ENCODE measurements around the gene PREPL.
"Not testable (repeated sequence)": the region's sequence is repeated elsewhere in the genome, so short reads cannot be mapped to it uniquely, and the experiment has no call there.

Gene PREPL

GRCh38 chr2:44347526-44347925, 13.8 kb downstream of the PREPL start:
- DNase-seq: no peak

- DNase-seq: no peak
Measured at GRCh38 chr2:44342854-44343253, 18.4 kb downstream of the PREPL start.

GRCh38 chr2:44335806-44336538, 25.3 kb downstream of the PREPL start:
- DNase-seq: no peak

DNA sequence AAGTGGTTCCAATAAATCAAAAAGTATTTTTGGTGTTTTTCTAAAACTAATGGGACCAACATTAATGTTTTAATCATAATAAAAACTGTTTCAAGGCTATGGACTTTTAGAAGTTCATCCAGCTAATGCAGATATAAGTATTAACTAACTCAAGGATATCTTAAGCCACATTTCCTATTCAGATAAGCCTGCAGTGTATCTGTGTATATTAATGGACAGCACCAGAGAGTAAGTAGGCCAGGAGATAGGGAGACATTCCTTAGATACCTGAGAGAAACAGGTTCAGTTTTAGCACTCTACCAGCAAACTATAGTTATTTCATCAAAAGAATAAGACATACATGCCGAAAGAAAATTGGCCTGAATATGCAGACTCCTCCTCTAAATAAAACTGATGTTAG, 27.3 kb downstream of the PREPL start:
- DNase-seq: no peak

GRCh38 chr2:44330801-44331200, 30.5 kb downstream of the PREPL start:
- DNase-seq: no peak

- no peak for DNase-seq
Measured at GRCh38 chr2:44329343-44329742, 32.0 kb downstream of the PREPL start.

- no peak for DNase-seq
Measured at GRCh38 chr2:44328750-44329149, 32.5 kb downstream of the PREPL start.

- no peak for DNase-seq
Measured at GRCh38 chr2:44326548-44327264, 34.6 kb downstream of the PREPL start.

DNA sequence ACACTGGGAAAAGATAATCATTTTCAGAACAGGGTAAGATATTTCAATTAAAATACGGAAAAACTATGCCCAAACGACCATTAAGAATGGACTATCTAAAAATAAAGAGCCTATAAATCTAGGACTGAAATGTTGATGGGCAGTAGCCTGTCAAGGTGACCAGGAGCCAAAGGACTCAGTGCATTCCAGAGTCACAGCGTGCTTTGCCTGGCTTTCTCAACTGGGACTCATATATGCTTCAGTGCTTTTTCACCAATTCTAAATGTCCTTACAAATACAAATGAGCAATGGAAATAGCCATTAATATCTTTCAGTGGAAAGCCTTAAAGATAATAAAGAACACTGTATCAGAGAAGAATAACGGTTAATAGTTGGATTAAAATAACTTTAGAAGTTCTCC, 35.4 kb downstream of the PREPL start:
- no peak for DNase-seq

DNA sequence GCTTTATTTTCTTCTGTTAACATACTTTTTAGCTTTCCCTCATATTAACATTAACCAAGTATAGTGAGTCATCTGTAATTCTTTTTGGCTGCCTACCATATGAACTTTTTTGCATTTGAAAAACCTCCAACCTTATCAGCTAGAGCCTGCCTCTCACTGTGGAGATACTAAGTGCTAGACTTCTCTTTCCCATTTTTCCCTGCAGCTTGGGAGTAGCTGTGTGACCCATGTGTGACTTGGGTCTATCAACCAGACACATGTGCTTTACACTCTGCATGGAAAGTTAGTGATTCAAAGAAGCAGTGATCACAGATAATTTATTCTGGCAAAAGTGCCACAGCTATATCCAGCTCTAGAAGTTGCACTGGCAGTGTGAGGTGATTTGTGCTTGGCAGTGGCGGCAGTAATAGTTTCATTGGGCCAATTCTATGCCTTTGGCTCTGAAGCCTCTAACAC, 36.3 kb downstream of the PREPL start:
- DNase-seq: no peak

DNA sequence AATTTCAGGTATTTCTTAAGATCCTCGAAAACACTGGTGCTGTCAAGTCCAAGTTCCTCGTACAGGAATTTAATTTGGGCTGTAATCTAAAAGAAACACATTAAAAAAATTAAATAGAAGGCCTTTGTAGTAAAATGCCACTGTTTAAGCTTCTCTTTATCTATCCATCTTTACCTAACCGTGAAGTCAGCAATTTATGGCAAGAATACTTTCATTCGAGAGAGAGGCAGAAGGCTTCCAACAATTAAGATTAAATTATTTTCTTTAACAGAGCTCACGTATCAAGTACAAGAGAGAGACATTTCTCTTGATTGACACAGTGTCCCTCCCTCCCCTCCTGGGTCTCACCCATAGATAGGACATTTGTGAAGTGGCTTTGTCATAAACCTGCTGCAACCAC, 39.9 kb downstream of the PREPL start:
- DNase-seq: no peak

- DNase-seq: no peak
Measured at GRCh38 chr2:44320832-44321231, 40.5 kb downstream of the PREPL start.

DNA sequence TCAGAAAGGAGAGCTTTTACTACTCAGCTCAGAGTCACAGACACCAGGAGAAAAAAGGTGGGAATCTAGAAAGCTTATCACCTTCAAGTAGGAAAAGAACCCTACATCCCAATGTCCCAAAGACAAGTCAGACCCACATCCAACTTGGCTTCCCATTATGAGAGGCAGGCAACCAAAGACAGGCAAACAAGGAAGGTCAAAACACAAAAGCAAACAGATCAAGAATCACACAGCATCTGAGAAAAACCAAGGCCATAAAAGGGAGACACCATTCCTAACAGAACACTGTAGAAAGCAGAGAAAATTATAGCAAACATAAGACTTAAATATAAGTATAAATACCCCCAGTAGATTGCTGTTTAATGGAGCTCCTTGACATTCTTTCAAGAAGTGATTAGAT, 45.3 kb downstream of the PREPL start:
- no peak for DNase-seq

- no peak for DNase-seq
Measured at GRCh38 chr2:44314362-44314761, 46.9 kb downstream of the PREPL start.

GRCh38 chr2:44310287-44310686, 51.0 kb downstream of the PREPL start:
- no peak for DNase-seq

DNA sequence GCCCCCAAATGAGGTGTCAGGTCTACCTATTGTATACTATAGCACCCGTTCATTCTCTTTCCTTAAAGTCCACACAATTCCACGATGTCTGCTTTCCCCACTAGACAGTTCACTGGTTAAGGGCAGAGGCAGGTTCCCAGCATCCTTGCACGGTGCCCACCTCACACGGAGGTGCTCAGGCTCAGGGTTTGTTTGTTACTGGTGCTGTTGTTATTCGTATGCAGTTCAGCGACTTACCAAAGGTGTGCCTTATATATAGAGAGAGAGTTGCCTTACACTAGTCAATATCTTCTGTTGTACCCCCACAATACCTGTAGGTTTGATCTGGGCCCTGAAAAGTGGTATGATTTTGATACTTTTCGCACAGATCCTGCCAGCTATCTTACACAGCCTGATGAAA, 55.4 kb downstream of the PREPL start:
- no peak for DNase-seq

DNA sequence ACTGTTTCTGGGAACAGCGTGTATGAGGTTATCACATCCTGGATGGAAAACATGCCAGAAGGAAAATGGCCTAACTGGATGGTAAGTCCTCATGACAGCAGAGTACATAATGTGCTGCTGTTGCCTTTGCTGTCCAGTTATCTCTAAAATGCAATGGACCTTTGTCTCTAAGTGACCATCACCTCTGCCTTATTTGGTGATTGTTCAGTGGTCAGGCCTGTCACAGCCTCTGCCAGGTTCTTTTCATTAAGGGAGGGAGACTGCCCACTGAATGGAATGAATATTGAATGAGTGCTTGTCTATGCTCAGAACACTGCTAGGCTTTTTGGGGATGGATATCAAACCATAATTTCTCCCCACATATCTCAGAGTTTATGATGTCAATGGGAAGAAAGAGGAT, 57.0 kb downstream of the PREPL start:
- no peak for DNase-seq

GRCh38 chr2:44303766-44304165, 57.5 kb downstream of the PREPL start:
- not testable (repeated sequence) for DNase-seq

- no peak for DNase-seq
Measured at GRCh38 chr2:44301111-44301510, 60.2 kb downstream of the PREPL start.

DNA sequence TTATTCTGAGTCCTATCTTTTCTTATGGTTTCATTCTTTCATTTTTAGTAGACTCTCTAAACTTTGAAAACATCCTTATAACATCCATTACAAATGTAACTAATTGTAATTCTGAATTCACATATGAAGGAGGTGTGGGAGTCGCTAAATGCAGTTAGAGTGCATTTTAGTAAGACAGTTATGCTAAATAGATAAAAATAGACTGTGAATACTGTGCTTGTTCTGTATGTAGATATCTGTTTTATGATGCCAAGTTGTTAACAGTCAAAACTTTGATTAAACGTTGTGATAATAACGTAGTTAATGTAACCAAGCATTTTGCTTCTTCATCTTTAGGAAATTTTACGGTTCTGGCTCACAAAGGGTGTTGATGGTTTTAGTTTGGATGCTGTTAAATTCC, 61.7 kb downstream of the PREPL start:
- no peak for DNase-seq

DNA sequence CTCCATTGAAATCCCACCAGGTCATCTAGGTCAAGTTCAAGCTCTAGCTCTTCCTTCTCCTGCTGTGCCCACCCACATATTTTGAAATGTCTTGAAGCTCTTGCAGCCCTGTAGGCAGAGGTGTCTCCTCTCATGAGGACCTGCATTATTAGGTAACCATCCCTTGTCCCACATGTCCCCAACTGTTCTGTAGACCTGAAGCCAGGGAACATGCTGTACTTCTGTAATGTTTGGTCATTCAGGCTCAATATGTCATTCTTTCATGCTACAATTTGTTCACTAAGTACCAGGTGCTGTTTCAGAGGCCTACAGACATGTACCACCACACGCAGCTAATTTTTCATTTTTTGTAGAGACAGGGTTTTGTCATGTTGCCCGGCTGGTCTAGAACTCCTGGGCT, 63.9 kb downstream of the PREPL start:
- no peak for DNase-seq

DNA sequence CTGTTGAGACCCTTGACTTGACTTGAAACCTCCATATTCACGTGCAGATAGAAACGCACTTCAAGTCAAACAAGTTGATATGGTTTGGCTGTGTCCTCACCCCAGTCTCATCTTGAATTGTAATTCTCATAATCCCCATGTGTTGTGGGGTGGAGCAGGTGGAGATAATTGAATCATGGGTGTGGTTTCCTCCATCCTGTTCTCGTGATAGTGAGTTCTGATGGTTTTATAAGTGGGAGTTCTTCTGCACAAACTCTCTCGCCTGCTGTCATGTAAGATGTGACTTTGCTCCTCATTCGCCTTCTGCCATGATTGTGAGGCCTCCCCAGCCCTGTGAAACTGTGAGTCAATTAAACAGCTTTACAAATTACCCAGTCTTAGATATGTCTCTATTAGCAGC, 64.6 kb downstream of the PREPL start:
- DNase-seq: no peak

GRCh38 chr2:44295633-44296359, 65.5 kb downstream of the PREPL start:
- DNase-seq: no peak

- no peak for DNase-seq
Measured at GRCh38 chr2:44295113-44295512, 66.2 kb downstream of the PREPL start.
